Central memory CD8-positive, alpha-beta T cell (primary cell): ENCODE data around the gene ADGRA1.
"Not testable (repeated sequence)": the region's sequence is repeated elsewhere in the genome, so short reads cannot be mapped to it uniquely, and the experiment has no call there.

Experiments
- ATAC-seq: fragments of 150-1000 bp; cut with Tn5 transposase; replicated peaks from 2 replicates; pipeline ENCODE4 v1.10.0; 2022; ENCODE audit warnings: mild to moderate bottlenecking, moderate FRiP score, moderate number of reproducible peaks; ENCODE audit not compliant: poor library complexity, severe bottlenecking; ENCODE audit errors: extremely low read depth
- DNase-seq, 2 donors: peaks; one replicate each; pipeline ENCODE4 v3.0.0; 2021; ENCODE audit warnings: low spot score in 2 of 2
- H3K27ac Mint-ChIP-seq: one replicate; pipeline ENCODE4 v1.8.0; 2022; ENCODE audit warnings: low read depth, mild to moderate bottlenecking, moderate library complexity, mixed read lengths
- H3K27me3 Mint-ChIP-seq: one replicate; pipeline ENCODE4 v1.8.0; 2022; ENCODE audit warnings: mixed read lengths
- H3K36me3 Mint-ChIP-seq: one replicate; pipeline ENCODE4 v1.8.0; 2022; ENCODE audit warnings: mild to moderate bottlenecking, moderate library complexity, mixed read lengths; ENCODE audit not compliant: insufficient read depth
- H3K4me1 Mint-ChIP-seq: one replicate; pipeline ENCODE4 v1.8.0; 2022; ENCODE audit warnings: mixed read lengths
- H3K4me3 Mint-ChIP-seq: one replicate; pipeline ENCODE4 v1.8.0; 2022; ENCODE audit warnings: mild to moderate bottlenecking, moderate library complexity, mixed read lengths
- H3K9me3 Mint-ChIP-seq: one replicate; pipeline ENCODE4 v1.8.0; 2022; ENCODE audit warnings: mixed read lengths

ADGRA1 gene

DNA sequence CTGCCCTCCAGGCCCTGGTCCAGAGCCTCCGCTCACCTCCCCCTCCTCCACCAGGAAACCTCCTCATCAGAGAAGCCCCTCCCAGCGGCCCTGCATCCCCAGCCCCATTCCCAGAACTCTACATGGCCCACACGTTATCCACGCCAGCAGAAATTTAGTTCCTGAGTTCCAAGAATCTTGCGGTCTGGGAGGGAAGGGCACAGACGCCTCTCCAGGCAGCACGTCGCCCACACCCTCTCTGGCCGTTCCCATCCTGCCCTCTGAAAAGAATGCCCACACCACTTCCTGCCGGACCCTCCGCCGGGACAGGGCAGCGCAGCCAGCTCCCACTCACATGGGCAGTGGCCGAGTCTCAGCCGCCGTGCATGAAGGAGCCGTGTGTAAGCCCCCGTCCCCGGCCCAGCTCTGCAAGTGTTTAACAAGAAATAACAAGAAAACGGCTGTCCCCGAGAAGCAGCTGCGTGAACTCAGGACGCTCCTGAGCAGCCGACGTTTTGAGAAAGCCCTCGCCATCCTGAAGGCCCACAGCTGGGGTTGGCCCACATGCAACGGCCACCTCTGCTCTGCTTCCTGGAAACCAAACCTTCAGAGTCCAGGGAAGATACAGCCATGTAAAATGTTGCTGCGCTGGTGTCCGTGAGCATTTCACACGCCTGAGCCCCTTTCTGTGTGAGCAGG, 17.4 kb downstream of the ADGRA1 start:
- Mint-ChIP-seq H3K36me3 (no peaks in the 10 kb centered on the region), H3K27ac (no peak overlapping the region), H3K4me1 (no peaks in the 10 kb centered on the region), H3K9me3 (peaks cover 11% of the 10 kb centered on the region), H3K27me3 (peaks cover 10% of the 10 kb centered on the region), H3K4me3 (no peak overlapping the region)
- DNase-seq (no peak), ATAC-seq (no peak)

DNA sequence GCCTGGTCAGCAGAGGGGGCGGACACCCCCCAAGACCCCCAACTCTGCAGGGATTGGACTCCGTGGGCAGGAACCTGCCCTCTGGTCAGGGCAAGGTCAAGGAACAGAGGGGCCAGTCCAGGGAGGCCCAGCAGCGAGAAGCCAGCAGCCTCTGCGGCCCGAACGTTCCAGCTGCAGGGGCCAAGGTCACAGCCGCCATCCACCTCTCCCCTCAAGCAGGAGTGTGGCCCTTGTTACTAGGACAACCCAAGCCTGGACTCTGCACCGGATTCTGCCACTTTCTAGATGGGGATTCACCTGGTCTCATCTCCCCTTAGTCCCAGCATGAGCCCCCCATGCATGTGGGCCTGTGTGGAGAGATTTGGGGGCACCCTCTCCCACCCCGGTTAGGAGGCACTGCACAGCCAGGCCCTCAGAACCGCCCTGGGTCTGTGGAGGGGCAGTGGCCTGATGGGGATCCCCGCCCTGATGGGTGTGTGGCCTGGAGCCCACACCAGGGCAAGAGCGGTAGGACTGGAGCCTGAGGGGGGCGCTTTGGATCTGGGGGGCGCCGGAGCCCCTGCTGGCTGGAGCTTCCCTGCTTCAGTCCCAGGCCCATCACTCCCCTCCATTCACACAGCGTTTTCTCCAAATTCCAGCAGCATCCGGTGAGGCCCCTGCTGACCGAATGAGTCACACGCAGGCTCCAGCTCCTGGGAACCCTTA, 18.1 kb downstream of the ADGRA1 start:
- Mint-ChIP-seq H3K27me3 (peaks cover 10% of the 10 kb centered on the region), H3K4me1 (no peaks in the 10 kb centered on the region), H3K4me3 (no peak overlapping the region), H3K9me3 (peaks cover 11% of the 10 kb centered on the region), H3K27ac (no peak overlapping the region), H3K36me3 (no peaks in the 10 kb centered on the region)
- DNase-seq (no peak), ATAC-seq (no peak)

- Mint-ChIP-seq H3K27ac (no peak overlapping the region), H3K27me3 (peaks cover 8% of the 10 kb centered on the region), H3K4me1 (no peaks in the 10 kb centered on the region), H3K4me3 (no peak overlapping the region), H3K36me3 (no peaks in the 10 kb centered on the region), H3K9me3 (peaks cover 11% of the 10 kb centered on the region)
- ATAC-seq (no peak), DNase-seq (no peak)
Observed at GRCh38 chr10:133106516-133106915, 18.8 kb downstream of the ADGRA1 start.

DNA sequence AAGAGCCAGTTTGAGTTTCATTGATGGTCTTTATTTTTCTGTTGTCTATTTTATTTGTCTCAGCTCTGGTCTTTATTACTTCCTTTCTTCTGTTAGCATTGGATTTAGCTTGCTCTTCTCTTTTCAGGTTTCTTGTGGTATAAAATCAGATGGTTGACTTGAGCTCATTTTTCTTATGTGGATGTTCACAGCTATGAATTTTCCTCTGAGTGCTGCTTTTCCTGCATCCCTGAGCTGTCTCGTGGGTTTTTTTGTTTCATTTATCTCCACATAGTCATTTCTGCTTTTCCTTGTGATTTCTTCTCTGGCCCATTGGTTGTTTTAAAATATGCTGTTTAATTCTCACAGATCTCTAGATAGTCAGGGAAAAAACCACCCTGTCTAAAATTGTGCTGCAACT, 19.7 kb downstream of the ADGRA1 start:
- no peaks in the 10 kb centered on the region for H3K36me3 Mint-ChIP-seq
- no peak overlapping the region for H3K27ac Mint-ChIP-seq
- no peak for ATAC-seq
- no peak overlapping the region for H3K4me3 Mint-ChIP-seq
- peaks cover 11% of the 10 kb centered on the region for H3K9me3 Mint-ChIP-seq
- DNase-seq: no peak
- no peaks in the 10 kb centered on the region for H3K4me1 Mint-ChIP-seq
- peaks cover 7% of the 10 kb centered on the region for H3K27me3 Mint-ChIP-seq

GRCh38 chr10:133109711-133110110, 22.0 kb downstream of the ADGRA1 start:
- no peaks in the 10 kb centered on the region for H3K4me1 Mint-ChIP-seq
- no peak overlapping the region for H3K27ac Mint-ChIP-seq
- ATAC-seq (no peak), DNase-seq (no peak)
- no peaks in the 10 kb centered on the region for H3K36me3 Mint-ChIP-seq
- peaks cover 11% of the 10 kb centered on the region for H3K9me3 Mint-ChIP-seq
- H3K4me3 Mint-ChIP-seq: no peak overlapping the region
- peaks cover 7% of the 10 kb centered on the region for H3K27me3 Mint-ChIP-seq

GRCh38 chr10:133110133-133110532, 22.4 kb downstream of the ADGRA1 start:
- ATAC-seq: no peak
- no peak for DNase-seq
- Mint-ChIP-seq H3K4me1 (no peaks in the 10 kb centered on the region), H3K36me3 (no peaks in the 10 kb centered on the region), H3K27me3 (peaks cover 7% of the 10 kb centered on the region), H3K27ac (no peak overlapping the region), H3K9me3 (peaks cover 11% of the 10 kb centered on the region), H3K4me3 (no peak overlapping the region)

- no peak overlapping the region for H3K27ac Mint-ChIP-seq
- H3K4me3 Mint-ChIP-seq: no peak overlapping the region
- no peak for DNase-seq
- peaks cover 11% of the 10 kb centered on the region for H3K9me3 Mint-ChIP-seq
- H3K4me1 Mint-ChIP-seq: no peaks in the 10 kb centered on the region
- H3K36me3 Mint-ChIP-seq: no peaks in the 10 kb centered on the region
- ATAC-seq: no peak
- H3K27me3 Mint-ChIP-seq: peaks cover 7% of the 10 kb centered on the region
Observed at GRCh38 chr10:133110609-133111275, 23.0 kb downstream of the ADGRA1 start.

DNA sequence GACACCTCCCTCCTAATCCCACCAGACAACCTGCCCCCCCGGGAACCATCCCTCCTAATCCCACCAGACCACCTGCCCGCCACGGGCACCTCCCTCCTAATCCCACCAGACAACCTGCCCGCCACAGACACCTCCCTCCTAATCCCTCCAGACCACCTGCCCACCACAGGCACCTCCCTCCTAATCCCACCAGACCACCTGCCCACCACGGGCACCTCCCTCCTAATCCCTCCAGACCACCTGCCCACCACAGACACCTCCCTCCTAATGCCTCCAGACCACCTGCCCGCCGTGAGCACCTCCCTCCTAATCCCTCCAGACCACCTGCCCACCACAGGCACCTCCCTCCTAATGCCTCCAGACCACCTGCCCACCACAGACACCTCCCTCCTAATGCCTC, 23.9 kb downstream of the ADGRA1 start:
- H3K27ac Mint-ChIP-seq, DNase-seq, H3K4me3 Mint-ChIP-seq, ATAC-seq, H3K4me1 Mint-ChIP-seq, H3K36me3 Mint-ChIP-seq, H3K27me3 Mint-ChIP-seq: not testable (repeated sequence)
- peaks cover 11% of the 10 kb centered on the region for H3K9me3 Mint-ChIP-seq

GRCh38 chr10:133113146-133113830, 25.6 kb downstream of the ADGRA1 start:
- Mint-ChIP-seq H3K9me3 (no peaks in the 10 kb centered on the region), H3K27me3 (peaks cover 7% of the 10 kb centered on the region), H3K4me3 (no peak overlapping the region), H3K27ac (no peak overlapping the region), H3K36me3 (no peaks in the 10 kb centered on the region), H3K4me1 (no peaks in the 10 kb centered on the region)
- ATAC-seq (no peak), DNase-seq (no peak)

GRCh38 chr10:133113847-133114246, 26.1 kb downstream of the ADGRA1 start:
- H3K4me1 Mint-ChIP-seq: no peaks in the 10 kb centered on the region
- H3K36me3 Mint-ChIP-seq: no peaks in the 10 kb centered on the region
- DNase-seq (no peak), ATAC-seq (no peak)
- H3K9me3 Mint-ChIP-seq: no peaks in the 10 kb centered on the region
- H3K4me3 Mint-ChIP-seq: no peak overlapping the region
- peaks cover 7% of the 10 kb centered on the region for H3K27me3 Mint-ChIP-seq
- H3K27ac Mint-ChIP-seq: no peak overlapping the region

GRCh38 chr10:133114251-133114650, 26.5 kb downstream of the ADGRA1 start:
- Mint-ChIP-seq H3K27ac (no peak overlapping the region), H3K36me3 (no peaks in the 10 kb centered on the region), H3K27me3 (peaks cover 7% of the 10 kb centered on the region), H3K9me3 (no peaks in the 10 kb centered on the region), H3K4me1 (no peaks in the 10 kb centered on the region), H3K4me3 (no peak overlapping the region)
- ATAC-seq: no peak
- DNase-seq: no peak

GRCh38 chr10:133114726-133115452, 27.2 kb downstream of the ADGRA1 start:
- DNase-seq (no peak), ATAC-seq (no peak)
- Mint-ChIP-seq H3K4me3 (no peak overlapping the region), H3K27ac (no peak overlapping the region), H3K27me3 (peaks cover 7% of the 10 kb centered on the region), H3K4me1 (no peaks in the 10 kb centered on the region), H3K36me3 (no peaks in the 10 kb centered on the region), H3K9me3 (no peaks in the 10 kb centered on the region)
